ENCODE results near the gene KIF4A.
"Not testable (repeated sequence)": the region's sequence is repeated elsewhere in the genome, so short reads cannot be mapped to it uniquely, and the experiment has no call there.

KIF4A gene, protein sequence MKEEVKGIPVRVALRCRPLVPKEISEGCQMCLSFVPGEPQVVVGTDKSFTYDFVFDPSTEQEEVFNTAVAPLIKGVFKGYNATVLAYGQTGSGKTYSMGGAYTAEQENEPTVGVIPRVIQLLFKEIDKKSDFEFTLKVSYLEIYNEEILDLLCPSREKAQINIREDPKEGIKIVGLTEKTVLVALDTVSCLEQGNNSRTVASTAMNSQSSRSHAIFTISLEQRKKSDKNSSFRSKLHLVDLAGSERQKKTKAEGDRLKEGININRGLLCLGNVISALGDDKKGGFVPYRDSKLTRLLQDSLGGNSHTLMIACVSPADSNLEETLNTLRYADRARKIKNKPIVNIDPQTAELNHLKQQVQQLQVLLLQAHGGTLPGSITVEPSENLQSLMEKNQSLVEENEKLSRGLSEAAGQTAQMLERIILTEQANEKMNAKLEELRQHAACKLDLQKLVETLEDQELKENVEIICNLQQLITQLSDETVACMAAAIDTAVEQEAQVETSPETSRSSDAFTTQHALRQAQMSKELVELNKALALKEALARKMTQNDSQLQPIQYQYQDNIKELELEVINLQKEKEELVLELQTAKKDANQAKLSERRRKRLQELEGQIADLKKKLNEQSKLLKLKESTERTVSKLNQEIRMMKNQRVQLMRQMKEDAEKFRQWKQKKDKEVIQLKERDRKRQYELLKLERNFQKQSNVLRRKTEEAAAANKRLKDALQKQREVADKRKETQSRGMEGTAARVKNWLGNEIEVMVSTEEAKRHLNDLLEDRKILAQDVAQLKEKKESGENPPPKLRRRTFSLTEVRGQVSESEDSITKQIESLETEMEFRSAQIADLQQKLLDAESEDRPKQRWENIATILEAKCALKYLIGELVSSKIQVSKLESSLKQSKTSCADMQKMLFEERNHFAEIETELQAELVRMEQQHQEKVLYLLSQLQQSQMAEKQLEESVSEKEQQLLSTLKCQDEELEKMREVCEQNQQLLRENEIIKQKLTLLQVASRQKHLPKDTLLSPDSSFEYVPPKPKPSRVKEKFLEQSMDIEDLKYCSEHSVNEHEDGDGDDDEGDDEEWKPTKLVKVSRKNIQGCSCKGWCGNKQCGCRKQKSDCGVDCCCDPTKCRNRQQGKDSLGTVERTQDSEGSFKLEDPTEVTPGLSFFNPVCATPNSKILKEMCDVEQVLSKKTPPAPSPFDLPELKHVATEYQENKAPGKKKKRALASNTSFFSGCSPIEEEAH

DNA sequence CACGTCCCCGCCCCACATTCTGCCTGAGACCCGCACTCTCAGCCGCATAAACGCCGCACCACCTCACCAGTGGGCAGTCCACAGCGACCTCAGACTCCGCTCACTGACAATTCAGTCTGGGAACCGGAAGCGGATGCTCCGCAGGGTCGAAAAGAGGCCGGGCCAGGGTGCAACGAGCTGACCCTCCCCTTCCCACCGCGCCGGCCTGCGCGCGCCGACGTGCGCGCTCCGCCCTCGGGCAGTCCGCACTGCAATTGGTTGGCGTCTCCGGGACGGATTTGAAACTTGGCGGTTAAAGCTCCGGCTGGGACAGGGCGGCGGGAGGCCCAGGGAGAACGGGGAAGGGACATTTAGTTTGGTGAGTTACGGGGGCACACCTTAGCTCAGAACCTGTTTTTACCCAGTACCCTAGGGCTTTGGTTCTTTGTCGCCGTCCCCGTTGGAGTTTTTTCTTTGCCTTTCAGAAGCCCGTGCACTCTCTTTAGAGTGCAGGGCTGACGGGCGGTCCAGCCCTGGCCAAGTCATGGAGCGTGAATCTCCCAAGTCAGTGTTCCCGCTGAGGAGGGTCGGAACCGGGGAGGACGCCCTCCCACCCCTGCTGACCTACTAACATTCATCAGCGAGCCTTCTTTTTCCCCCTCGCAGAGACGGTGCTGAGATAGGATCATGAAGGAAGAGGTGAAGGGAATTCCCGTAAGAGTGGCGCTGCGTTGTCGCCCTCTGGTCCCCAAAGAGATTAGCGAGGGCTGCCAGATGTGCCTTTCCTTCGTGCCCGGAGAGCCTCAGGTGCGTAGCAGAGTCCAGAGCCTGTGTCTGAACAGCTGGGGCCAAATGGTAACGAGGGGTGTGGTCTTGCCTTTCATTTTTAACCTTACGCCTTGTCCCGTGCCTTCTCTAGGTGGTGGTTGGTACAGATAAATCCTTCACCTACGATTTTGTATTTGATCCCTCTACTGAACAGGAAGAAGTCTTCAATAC is at the start of gene KIF4A, which contains the start of gene PDZD11:
TSS of gene KIF4A (plus strand) at position 312 of the 978 bp plus-strand sequence. CDS start at position 667, 355 bp downstream.
TSS of gene PDZD11 (minus strand) at position 135 of the 978 bp plus-strand sequence. CDS start 586 bp downstream, outside the sequence.
- peak; percentile 64 for DNase-seq (ENCODE audit: low spot score)

DNA sequence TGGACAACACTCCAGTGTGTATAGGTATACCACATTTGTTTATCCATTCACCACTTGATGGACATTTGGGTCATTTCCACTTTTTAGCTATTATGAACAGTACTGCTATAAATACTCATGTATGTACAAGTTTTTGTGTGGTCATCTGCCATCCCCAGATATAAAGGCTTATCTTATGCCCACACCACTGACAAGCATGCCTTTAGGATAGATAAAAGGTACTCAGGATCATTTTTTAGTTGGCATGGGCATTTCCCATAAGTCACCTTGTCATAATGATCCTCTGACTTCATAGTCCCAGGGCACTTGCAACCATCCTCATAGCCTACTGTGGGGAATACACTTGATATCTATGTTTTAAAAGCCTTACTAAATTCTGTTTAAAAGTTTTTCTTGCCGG is 49.2 kb upstream of the KIF4A start:
- no peak for DNase-seq (ENCODE audit: low spot score)

DNA sequence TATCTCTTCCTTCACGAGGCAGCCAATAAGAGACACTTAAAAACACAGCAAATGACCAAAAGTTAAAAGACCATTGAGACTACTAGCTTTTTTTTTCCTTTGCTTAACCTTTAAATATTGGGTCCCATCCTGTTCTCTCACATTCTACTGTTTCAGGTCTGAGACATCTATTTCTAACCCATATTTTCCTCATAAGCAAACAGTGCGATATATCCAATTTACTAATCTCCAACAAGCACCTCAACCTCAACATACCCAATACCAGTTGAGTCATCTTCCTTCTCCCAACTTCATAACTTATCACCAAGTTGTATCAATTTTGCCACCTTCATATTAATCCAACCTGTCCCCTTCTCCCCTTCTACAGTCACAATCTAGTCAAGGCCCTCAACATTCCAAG is 48.4 kb upstream of the KIF4A start:
- DNase-seq (ENCODE audit: low spot score): no peak

DNA sequence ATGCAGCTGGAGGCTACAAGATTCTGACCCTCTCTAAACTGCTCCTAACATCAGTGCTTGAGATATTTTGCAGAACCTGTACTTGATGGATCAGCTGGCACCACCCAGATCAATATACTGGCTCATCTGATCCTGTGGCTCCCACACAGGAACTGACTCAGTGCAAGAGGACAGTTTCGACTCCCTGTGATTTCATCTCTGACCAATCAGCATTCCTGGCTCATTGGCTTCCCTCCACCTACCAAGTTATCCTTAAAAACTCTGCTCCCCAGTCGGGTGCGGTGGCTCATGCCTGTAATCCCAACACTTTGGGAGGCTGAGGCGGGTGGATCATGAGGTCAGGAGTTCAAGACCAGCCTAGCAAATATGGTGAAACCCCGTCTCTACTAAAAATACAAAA is 46.3 kb upstream of the KIF4A start:
- not testable (repeated sequence) for DNase-seq (ENCODE audit: low spot score)

DNA sequence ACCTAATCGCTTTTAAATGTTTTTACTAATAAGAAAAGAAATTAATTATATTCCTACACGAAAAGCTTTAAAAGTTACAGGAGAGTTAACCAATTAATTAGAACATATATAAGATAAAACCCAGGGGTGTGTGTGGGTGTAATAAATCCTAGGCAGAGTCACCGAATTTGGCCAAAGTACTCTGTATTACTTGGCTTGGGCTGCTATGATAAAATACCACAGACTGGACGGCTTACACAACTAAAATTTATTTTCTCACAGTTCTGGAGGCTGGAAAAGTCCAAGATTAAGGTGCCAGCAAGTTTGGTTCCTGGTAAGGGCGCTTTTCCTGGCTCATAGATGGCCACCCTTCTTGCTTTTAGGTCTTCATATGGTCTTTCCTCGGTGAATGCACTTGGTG is 45.0 kb upstream of the KIF4A start:
- DNase-seq (ENCODE audit: low spot score): no peak

DNA sequence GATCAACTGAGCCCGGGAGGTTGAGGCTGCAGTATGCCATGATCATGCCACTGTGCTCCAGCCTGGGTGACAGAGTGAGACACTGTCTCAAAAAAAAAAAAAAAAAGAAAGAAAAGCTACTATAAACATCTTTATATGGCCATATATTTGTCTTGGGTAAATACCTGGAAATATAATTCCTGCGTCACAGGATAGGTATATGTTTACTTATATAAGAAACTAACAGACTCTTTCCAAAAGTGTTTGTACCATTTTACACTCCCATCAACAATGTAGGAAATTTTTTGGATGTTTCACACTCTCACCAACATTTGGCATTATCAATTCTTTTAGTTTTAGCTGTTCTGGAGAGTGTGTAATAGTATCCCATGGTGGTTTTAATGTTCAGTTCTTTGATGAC is 42.7 kb upstream of the KIF4A start:
- no peak for DNase-seq (ENCODE audit: low spot score)

DNA sequence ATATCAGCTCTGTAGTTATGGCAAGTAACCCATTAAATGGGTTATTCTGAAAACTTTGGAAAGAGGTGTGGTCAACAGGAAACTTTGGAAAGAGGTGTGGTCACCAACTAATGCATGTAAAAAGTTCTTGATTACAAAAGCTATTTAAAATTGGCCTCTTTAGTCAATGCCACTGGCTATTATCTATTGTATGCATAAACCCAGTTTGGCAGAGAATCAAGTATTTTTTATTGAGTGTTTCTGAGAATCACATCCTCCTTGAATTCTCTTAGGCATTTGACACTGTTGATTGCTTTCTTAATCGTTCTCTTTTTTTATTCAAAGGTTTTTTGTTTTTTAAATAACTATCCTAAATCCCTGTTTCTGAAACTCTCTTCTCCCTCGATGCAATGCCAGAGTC is 37.4 kb upstream of the KIF4A start:
- DNase-seq (ENCODE audit: low spot score): no peak

DNA sequence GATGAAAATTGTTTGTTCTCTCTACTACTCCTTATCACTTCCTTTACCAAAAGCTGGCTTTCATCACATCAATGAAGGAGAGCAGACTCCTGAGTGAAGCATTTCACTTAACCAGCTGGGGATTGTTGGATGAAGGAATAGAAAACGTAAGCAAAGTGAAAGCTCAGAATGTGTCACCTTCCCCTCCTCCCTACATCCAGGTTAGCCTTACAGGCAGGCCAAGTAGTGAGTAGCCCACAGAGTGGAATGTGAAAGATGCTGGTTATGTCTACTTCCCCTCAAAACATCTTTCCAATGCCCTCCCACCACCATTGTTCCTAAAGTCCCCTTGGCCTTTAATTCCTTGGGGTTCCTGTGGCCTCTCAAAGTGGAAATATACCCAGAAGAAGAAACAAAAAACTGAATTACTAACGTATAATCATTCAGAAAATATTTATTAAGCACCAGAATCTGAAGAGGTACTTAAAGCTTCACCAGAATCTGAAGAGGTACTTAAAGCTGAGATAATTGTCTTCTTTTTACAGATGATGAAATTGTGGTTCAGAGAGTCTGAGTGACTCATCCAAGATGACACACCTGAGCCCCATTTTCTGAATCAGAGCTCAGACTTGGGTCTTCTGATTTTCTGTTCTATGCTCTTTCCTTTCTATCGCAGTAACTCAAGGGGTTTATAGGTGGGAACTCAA is 36.4 kb upstream of the KIF4A start:
- DNase-seq (ENCODE audit: low spot score): no peak

DNA sequence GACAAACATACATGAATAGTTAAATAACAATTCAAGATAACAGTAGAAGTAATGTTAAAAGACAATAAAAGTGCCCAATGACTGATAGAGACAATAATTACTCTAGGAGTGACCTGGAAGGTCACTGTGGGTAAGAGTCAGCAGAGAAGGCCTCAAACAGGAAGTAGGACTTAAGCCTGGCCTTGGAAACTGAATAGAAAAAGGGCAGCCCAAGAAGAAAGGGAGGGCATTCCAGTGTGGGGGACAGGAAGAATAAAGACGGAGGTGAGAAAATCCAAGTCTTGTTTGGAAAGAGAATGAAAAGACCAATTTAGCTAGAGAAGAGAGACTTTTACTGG is 35.9 kb upstream of the KIF4A start:
- DNase-seq (ENCODE audit: low spot score): no peak

DNA sequence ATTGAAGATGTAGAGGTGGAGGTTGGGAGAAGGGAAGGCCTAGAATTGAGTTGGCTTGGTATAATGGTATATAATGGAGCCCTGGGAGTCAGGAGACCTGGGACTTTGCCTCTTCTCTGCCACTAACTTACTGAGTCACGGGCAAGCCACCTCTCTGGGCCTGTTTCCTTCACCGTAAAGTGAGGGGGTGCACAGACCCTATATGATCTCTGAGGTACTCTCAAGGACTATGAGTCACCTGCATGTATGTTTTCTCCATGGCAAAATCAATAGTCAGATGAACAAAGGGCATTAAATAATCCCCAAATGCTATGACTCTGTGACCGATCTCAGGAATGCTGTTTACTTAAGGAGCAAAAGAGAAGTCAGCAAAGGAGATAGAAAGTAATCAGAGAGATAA is 35.0 kb upstream of the KIF4A start:
- no peak for DNase-seq (ENCODE audit: low spot score)

DNA sequence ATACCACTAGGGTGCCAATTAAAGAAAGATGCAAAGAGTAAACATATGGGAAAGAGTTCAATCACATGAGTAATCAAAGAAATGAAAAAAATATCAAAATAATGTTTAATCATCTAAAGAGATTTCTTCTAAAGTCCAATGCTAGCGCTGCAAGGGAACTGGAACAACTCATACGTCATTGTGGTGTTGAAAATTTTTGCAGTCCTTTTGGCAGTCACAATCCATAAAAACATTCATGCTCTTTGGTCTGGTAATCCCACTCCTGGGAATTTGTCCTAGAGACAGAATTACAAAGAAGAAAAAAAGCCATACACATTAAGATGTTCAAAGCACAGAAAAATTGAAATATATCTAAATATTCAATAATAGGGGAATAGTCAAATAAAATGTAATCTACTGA is 34.5 kb upstream of the KIF4A start:
- no peak for DNase-seq (ENCODE audit: low spot score)

DNA sequence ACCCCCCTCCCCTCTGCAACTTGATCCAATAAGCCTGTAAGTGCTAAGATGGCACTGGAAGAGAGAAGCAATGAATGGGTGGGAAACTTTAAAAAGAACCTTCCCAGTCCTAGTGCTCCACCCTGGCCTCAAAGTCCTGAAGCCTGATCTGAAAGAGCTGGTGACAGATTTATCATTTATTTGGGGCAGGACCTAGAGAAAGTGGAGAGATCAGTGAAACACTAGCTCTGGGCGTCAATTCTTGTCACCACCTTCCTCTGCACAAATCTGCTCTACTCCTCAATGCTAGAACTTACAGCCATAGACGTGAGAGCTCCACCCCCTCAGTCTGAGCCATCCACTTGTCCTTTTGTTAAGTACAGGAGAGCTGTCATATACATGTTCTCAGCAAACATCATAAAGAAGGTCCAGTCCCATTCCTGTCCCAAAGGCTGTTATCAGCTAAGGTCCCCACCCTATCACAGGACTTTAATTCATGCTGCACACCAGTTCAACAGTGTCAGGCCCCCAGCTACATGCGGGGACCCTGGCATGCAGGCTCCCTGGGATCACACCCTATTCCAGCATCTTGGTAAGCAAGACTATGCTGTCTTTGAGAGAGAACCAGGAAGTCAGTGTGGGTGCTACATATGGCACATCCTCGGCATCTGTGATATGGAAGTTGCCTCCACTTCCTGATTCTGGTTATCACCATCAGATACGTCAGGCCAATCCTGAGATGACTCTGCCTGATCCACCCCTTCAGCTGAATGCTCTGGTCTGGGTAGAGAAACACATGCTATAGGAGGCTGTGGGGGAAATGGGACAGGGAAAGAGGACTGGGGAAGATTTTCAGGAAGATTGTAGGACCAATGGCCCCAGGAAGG is 32.2 kb upstream of the KIF4A start:
- DNase-seq (ENCODE audit: low spot score): no peak

DNA sequence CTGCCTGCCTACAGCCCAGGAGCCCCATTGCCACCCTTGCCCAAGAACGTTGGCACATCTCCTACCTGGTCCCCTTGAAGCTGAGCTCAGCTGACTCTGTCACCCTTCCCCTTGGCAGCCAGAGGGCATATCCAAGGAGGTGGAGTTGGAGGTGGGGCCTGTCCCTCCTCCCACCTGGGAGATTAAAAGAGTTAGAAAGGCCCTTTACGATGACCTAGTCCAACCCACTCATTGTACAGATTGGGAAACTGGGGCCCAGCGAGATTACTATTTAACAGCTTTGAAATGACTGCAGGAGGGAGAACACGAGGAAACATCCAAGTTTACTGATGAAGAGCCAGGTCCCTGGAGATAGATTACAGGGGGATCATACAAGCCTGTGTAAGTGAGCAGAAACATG is 29.8 kb upstream of the KIF4A start, which contains the start of gene P2RY4:
TSS of gene P2RY4 (minus strand) at position 101 of the 400 bp plus-strand sequence. CDS start 580 bp downstream, outside the sequence.
- DNase-seq (ENCODE audit: low spot score): no peak

DNA sequence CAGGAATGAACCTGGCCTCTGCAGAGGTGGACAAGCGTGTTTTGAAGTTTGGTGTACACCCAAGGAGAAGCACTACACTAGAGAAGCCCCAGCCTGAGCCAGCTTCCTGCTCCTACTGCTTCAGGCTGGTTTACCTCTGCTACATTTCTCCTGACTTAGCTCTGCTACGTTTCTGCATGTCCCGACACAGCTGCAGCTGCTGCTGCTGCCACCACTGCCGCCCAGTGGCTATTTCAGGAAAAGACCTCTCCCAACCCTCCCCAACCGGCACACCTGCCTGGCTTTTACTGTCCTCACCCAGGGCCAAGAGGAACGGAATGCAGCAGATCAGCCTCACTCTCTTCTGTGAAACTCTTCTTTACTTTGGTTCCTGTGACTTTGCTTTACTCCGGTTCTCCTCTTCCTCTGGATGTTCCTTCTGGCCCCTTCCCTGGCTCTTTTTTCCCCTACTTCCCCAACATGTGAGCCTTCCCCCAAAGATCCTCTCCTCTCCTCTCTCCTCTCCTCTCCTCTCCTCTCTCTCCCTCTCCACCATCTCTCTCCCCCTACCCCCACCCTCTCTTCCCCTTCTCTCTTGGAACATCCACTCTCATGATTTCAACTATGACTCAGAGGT is 26.8 kb upstream of the KIF4A start:
- peak; percentile 6 for DNase-seq (ENCODE audit: low spot score)

DNA sequence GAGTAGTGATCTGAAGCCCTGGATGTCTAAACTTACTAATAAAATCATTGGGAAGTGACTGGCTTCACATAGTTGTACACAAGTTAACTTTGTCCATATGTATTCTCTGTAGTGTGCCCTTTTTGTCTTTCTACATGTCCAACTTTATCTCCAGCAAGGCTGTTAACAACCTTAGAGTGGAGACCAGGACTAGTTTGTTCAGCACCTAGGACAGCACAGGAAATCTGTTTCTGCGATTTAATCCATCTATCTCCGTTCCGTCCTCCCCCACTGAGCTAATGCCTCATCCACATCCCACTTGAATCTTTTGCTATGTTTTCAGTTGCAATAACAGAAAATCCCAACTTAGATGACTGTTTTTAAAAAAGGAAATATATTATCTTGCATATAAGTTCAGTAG is 25.1 kb upstream of the KIF4A start:
- DNase-seq (ENCODE audit: low spot score): no peak

DNA sequence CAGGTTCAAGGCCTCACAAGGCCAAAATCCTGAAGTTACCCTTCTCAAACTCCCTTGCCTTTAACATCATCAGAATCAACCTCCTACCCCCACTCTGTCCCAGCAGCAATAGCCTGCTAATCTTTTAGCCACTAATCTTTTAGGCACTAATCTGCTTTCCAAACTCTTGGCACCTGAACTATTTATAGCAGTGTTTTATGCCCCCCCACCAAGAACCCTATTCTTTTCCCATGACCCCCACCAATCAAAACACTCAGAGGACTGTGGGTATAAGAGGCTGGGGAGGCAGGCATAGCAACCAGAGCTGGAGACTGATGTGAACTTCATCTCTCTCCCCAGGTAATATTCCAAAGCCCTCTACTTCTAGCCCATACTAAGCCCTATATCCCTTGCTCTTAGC is 21.9 kb upstream of the KIF4A start, which contains the start of gene ARR3:
TSS of gene ARR3 (plus strand) at position 301 of the 400 bp plus-strand sequence. CDS start 1,052 bp downstream, outside the sequence.
- no peak for DNase-seq (ENCODE audit: low spot score)

DNA sequence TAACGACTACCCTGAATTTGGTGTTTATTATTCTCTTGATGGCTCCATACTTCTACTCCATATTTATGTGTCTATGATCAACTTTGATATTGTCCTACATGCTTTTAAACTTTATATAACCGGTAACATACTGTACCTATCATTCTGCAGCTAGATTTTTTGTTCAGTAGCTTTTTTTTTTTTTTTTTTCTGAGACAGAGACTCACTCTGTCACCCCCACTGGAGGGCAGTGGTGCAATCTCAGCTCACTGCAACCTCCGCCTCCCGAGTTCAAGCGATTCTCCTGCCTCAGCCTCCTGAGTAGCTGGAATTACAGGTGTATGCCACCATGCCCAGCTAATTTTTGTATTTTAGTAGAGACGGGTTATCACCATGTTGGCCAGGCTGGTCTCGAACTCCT is 15.9 kb upstream of the KIF4A start:
- DNase-seq (ENCODE audit: low spot score): not testable (repeated sequence)

DNA sequence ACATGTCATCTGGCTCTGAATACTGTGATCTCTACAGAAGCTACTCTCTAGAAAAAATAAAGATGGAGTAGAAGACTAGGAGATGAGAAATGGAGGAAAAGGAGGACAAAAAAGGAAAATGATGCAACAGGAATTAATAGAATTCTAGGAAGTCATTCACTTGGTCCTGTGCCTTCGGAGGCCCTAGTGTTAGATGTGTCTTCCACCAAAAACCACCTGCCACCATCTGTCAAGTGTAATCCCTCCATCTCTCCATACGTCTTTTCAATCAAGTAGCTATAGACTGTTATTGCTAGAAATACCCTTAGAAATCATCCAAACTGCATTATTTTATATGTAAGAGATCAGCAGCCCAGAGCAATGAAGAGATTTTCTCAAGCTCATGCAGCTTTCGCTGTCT is 10.8 kb upstream of the KIF4A start:
- DNase-seq (ENCODE audit: low spot score): no peak

DNA sequence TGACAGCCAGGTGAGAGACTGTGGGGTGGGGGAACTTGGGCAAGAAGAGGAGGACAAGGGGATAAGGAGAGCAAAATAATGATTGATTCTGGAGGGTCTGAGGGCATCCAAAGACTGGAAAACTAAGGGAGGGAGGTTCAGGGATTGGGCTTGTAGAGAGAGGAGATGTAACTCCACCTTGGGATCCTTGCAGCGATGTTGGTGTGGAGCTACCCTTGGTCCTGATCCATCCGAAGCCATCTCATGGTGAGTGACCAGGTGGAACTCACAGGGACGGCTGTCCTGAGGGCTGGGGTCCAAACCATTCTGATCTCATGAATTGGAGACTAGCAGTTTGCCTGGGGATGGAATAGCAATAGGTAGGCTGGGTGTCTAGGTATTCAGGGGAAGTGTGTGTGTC is 9.3 kb upstream of the KIF4A start:
- DNase-seq (ENCODE audit: low spot score): no peak
